Activated T-helper 2 cell treated with anti-CD3 and anti-CD28 coated beads, Interferon-gamma antibody, Interleukin-2, Interleukin-4, amounts not matched to agents 10 μg/mL and 5 μg/mL and 100 μg/mL, durations not matched to agents 14 hours and 24 hours and 36 hours (primary cell): ENCODE results near the gene ZBTB38. TPM values are rescaled to one million over a fixed set of nuclear protein-coding genes. Genes with fewer than 3 reads are reported as not detected.
A peak's percentile ranks its signal among the peaks of the same experiment; 100 is the strongest.

Experiments used
- DNase-seq: peaks from one replicate; pipeline ENCODE4 v3.0.0; 2021; ENCODE audit warnings: low spot score
- H3K27ac Mint-ChIP-seq: one replicate; pipeline ENCODE4 v1.8.0; 2021; ENCODE audit warnings: mixed read lengths
- H3K27me3 Mint-ChIP-seq: one replicate; pipeline ENCODE4 v1.8.0; 2021; ENCODE audit warnings: low read depth, mixed read lengths
- H3K36me3 Mint-ChIP-seq: one replicate; pipeline ENCODE4 v1.8.0; 2021; ENCODE audit warnings: low read depth, mixed read lengths
- H3K4me1 Mint-ChIP-seq: one replicate; pipeline ENCODE4 v1.8.0; 2021; ENCODE audit warnings: low read depth, mixed read lengths
- H3K4me3 Mint-ChIP-seq: one replicate; pipeline ENCODE4 v1.8.0; 2021; ENCODE audit warnings: low read depth, mild to moderate bottlenecking, moderate library complexity, mixed read lengths
- H3K9me3 Mint-ChIP-seq: one replicate; pipeline ENCODE4 v1.8.0; 2021; ENCODE audit warnings: mixed read lengths
- intact Hi-C: fragments of 100-400 bp; cut with micrococcal nuclease; formaldehyde crosslinking; loops from one replicate; pipeline ENCODE4 v1.15.1; 2023
- total RNA-seq: library from RNA; stranded (reverse); gene quantifications from 2 replicates; pipeline ENCODE4 v1.2.3, GENCODE V29; 2022

The ZBTB38 gene
- total RNA-seq, 1 donor from 2014 or later, result 25.4 TPM

DNA sequence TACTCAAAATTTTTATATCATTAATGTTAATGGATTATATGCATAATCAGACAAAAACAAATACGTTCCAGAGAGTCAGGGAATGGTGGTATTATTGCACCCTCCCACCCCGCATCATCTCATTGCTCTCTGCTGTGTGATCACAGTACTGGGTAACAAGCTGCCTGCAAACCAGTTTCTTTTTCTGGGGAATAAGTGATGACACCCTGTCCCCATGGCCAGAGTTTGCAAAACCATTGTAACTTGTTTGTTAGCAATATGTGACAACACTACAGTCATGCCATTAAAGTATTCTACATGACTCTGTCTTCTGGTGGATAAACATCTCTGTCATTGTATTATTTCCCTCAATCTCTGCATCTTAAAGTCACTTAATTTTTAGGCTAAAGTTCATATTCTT lies 39.5 kb downstream of the ZBTB38 start:
- DNase-seq, result no peak
- intact Hi-C loops, result no loop called here
- peaks cover 62% of the 10 kb centered on the region for H3K4me1 Mint-ChIP-seq
- no peaks in the 10 kb centered on the region for H3K9me3 Mint-ChIP-seq
- no peaks in the 10 kb centered on the region for H3K27me3 Mint-ChIP-seq
- no peak overlapping the region for H3K27ac Mint-ChIP-seq
- H3K4me3 Mint-ChIP-seq, result no peak overlapping the region
- peaks cover 67% of the 10 kb centered on the region for H3K36me3 Mint-ChIP-seq

DNA sequence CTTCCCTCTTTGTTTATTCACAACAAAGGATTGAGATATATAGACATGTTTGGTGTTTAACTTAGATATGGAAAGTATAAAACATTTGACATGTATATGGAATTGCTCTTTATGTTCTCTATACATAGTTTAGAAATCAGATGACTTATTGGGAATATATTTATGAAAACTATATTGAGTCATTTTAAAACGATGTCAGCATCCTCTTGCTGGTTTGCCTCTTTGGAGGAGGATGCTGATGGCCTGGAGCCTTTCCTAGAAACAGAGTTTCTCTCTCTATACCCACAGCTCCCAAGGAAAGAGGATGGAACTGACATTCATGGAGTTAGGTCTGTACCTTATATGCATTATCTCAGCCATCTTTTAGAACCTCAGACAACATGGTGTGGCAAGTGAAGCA lies 40.3 kb downstream of the ZBTB38 start:
- peaks cover 64% of the 10 kb centered on the region for H3K4me1 Mint-ChIP-seq
- H3K27me3 Mint-ChIP-seq, result no peaks in the 10 kb centered on the region
- peaks cover 72% of the 10 kb centered on the region for H3K36me3 Mint-ChIP-seq
- no peaks in the 10 kb centered on the region for H3K9me3 Mint-ChIP-seq
- DNase-seq, result no peak
- no peak overlapping the region for H3K27ac Mint-ChIP-seq
- no peak overlapping the region for H3K4me3 Mint-ChIP-seq
- intact Hi-C loops, result no loop called here

DNA sequence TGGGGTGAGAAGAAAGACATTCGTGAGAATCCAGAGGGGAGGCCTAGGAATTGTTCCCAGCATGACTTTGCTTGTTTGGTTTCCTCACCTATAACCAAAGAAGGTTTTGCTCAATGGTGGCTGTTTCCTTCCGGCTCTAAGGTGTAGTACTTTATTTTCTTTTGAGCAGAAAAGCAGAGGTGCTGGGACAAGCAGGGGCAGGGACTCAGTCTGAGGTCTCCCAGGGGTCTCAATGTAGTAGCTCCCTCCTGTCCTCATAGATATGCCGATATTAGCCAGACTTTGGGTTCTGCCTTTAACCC lies 41.6 kb downstream of the ZBTB38 start:
- Mint-ChIP-seq H3K36me3 (peaks cover 72% of the 10 kb centered on the region), H3K27me3 (no peaks in the 10 kb centered on the region)

DNA sequence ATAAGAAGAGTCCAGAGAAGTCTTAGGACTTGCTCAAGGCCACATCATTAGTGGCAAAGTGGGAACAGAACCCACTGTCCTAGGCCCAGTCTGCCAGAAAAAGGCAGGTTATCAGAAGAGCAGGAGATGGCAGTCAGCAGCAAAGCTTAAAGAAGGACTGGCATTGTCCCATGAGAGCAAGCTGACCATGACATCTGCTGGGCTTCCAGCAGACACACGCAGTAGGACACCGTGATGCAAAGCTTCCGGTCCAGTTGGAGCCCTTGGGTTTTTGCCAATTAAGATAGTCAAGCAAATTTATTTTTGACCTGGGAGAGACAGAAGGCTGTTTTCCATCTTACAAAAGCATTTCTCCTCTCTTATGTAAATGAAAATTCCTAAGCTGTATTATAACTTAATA lies 42.1 kb downstream of the ZBTB38 start:
- peaks cover 73% of the 10 kb centered on the region for H3K36me3 Mint-ChIP-seq
- peak overlapping the region; percentile 14 for H3K4me3 Mint-ChIP-seq
- no peaks in the 10 kb centered on the region for H3K9me3 Mint-ChIP-seq
- H3K4me1 Mint-ChIP-seq, result peaks cover 72% of the 10 kb centered on the region
- no peaks in the 10 kb centered on the region for H3K27me3 Mint-ChIP-seq
- DNase-seq, result no peak
- peak overlapping the region; percentile 71 for H3K27ac Mint-ChIP-seq
- intact Hi-C loops, result loop anchor here (5.0 to 10.0 kb wide), 3 partner anchors 98 to 466 kb away; partner anchors contain the start of genes PXYLP1 and SLC25A36

More for the DNA sequence above, 41.6 kb downstream of the ZBTB38 start:
- peak overlapping the region; percentile 71 for H3K27ac Mint-ChIP-seq
- DNase-seq, result no peak
- H3K4me3 Mint-ChIP-seq, result no peak overlapping the region
- intact Hi-C loops, result loop anchor here (5.0 to 10.0 kb wide), 3 partner anchors 98 to 465 kb away; partner anchors contain the start of genes PXYLP1 and SLC25A36
- H3K4me1 Mint-ChIP-seq, result peaks cover 69% of the 10 kb centered on the region
- no peaks in the 10 kb centered on the region for H3K9me3 Mint-ChIP-seq

DNA sequence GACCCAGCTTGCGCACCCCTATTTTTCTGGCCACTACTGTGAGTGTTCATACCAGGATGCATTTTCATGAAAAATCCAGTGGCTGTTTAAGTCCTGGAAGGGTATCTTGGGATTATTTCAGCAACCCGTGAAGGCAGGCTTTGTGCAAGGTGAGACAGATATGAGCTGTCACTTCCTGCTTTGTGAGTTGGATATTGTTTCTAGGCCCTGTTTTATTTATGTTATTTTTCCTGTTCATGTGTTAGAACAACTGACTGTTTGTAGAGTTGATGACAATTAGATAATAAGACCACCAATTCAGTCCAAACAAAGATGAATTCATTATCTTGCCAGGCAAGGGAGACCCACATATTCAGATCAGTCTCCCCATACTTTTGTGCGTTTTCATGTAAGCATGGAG lies 42.5 kb downstream of the ZBTB38 start:
- intact Hi-C loops, result loop anchor here (1.0 to 10.0 kb wide), 4 partner anchors 8 to 466 kb away; partner anchors contain the start of genes PXYLP1 and SLC25A36
- Mint-ChIP-seq H3K9me3 (no peaks in the 10 kb centered on the region), H3K36me3 (peaks cover 72% of the 10 kb centered on the region), H3K4me3 (peak overlapping the region; percentile 34), H3K27me3 (no peaks in the 10 kb centered on the region), H3K4me1 (peaks cover 70% of the 10 kb centered on the region), H3K27ac (peak overlapping the region; percentile 98)
- no peak for DNase-seq

DNA sequence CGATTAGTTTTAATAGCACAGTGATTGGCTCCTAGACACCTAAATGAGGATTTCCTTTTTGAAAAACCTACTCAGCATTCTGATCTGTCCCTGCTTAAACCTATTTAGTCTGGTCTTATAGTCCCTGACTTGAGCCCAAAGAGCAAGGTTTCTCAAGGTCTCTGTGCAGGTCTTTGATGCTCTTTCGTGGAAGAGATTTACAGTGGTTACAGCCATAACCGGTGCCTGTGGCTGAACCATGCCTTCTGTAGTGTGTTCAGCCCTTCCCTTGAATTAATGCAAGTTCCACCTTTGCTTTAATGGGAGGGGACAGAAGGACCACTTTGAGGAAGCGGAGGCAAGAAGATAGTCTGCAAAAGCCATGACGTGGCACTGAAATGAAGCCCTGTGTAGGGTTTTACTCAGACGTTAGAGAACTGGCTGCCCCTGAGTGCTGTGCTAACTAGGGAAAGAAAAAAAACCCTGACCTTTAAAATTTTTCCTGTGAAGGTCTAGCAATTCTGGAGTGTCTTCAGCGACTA lies 43.0 kb downstream of the ZBTB38 start:
- peak overlapping the region; percentile 34 for H3K4me3 Mint-ChIP-seq
- no peaks in the 10 kb centered on the region for H3K9me3 Mint-ChIP-seq
- H3K4me1 Mint-ChIP-seq, result peaks cover 65% of the 10 kb centered on the region
- no peaks in the 10 kb centered on the region for H3K27me3 Mint-ChIP-seq
- intact Hi-C loops, result loop anchor here (1.0 to 10.0 kb wide), 4 partner anchors 8 to 467 kb away; partner anchors contain the start of genes PXYLP1 and SLC25A36
- H3K27ac Mint-ChIP-seq, result peak overlapping the region; percentile 98
- no peak for DNase-seq
- peaks cover 69% of the 10 kb centered on the region for H3K36me3 Mint-ChIP-seq

DNA sequence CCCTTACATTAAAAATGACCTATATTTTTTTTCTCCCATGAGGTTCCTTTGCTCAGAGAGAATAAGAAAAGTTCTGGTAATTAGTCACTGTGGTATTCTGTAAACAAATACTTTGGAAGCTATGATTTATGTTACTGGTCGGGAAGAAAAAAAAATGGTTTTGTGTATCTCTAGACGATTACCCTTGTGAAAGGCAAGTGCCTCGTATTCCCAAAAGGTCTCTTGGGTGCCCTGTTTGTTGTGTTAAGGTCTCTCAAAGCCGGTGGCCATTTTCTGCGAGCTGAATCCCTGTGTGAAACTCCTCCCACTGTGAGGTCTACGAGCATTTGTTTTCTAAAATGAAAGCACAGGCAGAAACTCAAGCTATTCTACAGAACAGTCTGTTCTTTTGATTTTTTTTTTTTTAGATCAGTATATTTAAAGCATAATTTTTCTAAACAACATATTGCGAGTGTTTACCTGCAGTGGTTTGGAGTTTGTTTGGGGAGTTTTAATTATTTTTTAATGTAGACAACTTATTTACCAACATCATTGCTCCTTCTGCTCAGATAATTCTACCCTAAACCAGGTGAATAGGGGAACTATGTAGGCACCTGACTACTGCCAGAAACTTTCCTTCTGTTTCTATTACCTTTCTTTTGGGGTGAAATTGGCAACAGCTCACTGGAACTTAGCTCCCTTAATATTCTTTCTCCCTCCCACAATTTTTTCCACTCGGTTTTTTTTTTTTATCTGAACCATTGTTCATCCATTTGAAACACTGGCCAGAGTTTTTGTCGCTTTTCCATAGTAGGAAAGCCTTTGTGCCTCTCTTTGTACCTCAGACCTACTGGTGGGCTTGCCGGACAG lies 44.0 kb downstream of the ZBTB38 start:
- peak overlapping the region; percentile 98 for H3K27ac Mint-ChIP-seq
- H3K27me3 Mint-ChIP-seq, result no peaks in the 10 kb centered on the region
- no peaks in the 10 kb centered on the region for H3K9me3 Mint-ChIP-seq
- peak; percentile 57 for DNase-seq
- H3K4me1 Mint-ChIP-seq, result peaks cover 64% of the 10 kb centered on the region
- intact Hi-C loops, result loop anchor here (2.0 to 10.0 kb wide), 5 partner anchors 42 to 468 kb away; partner anchors contain the start of genes PXYLP1 and SLC25A36
- peaks cover 68% of the 10 kb centered on the region for H3K36me3 Mint-ChIP-seq
- H3K4me3 Mint-ChIP-seq, result peak overlapping the region; percentile 76

DNA sequence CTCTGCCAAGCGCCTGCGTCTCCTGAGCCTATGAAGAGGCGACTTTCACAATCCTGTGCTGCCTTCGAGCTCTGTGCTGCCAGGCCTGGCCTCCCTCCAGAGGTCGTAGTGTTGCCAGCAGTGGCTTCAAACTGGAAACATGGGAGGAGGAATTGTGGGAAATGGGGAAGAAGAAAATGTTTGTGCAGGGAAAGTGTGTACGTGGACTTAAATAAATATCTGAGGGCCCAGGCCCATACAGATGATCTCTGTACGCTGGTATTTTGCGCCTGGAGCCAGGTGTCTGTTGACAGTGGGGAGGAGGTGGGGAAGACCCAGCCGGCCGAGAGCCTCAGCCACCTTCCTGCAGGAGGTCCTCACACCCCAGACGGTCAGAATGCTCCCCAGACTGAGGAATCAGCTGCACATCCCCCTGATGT lies 44.6 kb downstream of the ZBTB38 start:
- DNase-seq, result no peak
- H3K27ac Mint-ChIP-seq, result peak overlapping the region; percentile 98
- peak overlapping the region; percentile 76 for H3K4me3 Mint-ChIP-seq
- intact Hi-C loops, result loop anchor here (2.0 to 10.0 kb wide), 5 partner anchors 42 to 468 kb away; partner anchors contain the start of genes PXYLP1 and SLC25A36
- H3K4me1 Mint-ChIP-seq, result peaks cover 61% of the 10 kb centered on the region
- H3K27me3 Mint-ChIP-seq, result no peaks in the 10 kb centered on the region
- no peaks in the 10 kb centered on the region for H3K9me3 Mint-ChIP-seq
- H3K36me3 Mint-ChIP-seq, result peaks cover 67% of the 10 kb centered on the region

DNA sequence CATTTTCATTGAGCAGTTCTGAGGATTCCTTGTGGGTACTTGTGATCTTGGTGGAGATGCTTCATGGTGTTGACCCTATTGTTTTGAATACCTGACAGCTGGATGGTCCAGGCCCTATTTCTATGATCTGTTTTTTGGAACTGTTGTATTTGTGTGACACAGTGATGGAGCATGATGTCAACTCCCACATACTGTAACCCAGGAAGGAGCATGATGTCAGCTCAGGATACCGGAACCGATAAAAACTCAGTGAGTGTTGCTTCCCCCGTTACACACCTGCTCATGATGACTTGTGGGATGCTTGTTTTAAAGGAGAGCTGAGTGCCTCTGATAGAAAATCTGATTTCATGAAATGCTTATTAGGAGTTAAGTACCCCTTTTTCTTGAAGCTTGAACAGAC lies 45.1 kb downstream of the ZBTB38 start:
- peak overlapping the region; percentile 98 for H3K27ac Mint-ChIP-seq
- no peak for DNase-seq
- peaks cover 61% of the 10 kb centered on the region for H3K4me1 Mint-ChIP-seq
- peaks cover 66% of the 10 kb centered on the region for H3K36me3 Mint-ChIP-seq
- H3K4me3 Mint-ChIP-seq, result peak overlapping the region; percentile 59
- no peaks in the 10 kb centered on the region for H3K27me3 Mint-ChIP-seq
- no peaks in the 10 kb centered on the region for H3K9me3 Mint-ChIP-seq
- intact Hi-C loops, result loop anchor here (2.0 to 10.0 kb wide), 5 partner anchors 43 to 469 kb away; partner anchors contain the start of genes PXYLP1 and SLC25A36

DNA sequence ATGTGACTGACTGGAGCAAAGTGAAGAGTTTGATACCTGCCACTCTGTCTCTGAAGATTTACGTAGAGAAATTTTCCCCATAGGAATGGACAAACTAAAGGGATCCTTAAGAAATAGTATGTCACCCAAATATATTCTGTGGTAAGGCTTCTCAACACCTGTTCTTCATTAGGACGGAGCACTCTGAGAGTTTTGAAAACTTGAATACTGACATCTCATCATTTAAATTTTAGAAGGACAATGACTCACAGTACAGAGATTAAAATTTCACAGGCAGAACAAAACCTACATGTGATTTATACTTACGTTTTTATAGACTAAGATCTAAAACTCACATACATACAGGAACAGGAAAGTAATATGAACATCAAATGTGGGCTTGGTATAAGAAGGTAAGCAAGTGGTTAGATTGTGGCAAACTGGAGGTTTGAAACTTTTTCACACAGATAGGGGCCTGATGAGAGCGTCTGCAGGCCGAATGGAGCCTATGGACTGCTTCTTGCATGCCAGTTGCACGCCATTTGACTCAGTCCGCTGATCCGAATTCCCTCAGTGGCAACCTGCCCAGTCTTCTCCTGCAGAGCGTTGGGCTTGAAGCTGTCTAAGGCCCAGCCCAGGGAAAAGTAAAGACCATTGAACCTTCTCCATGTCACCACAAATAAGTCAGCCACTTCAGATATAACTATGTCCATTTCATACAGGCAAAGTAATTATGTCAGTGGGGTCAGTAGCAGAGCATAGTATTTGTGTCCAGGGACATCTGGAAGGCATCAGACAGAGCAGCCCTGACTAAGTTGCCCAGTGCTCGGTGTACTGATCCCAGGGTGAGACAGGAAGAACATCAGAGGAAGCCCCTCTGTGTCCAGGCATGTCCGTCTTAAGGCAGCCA lies 45.7 kb downstream of the ZBTB38 start:
- Mint-ChIP-seq H3K27me3 (no peaks in the 10 kb centered on the region), H3K4me1 (peaks cover 57% of the 10 kb centered on the region), H3K36me3 (peaks cover 68% of the 10 kb centered on the region), H3K9me3 (peaks cover 4% of the 10 kb centered on the region), H3K4me3 (peak overlapping the region; percentile 59), H3K27ac (peak overlapping the region; percentile 98)
- intact Hi-C loops, result loop anchor here (1.0 to 10.0 kb wide), 7 partner anchors 27 to 469 kb away; partner anchors contain the start of genes PXYLP1 and SLC25A36
- DNase-seq, result no peak

DNA sequence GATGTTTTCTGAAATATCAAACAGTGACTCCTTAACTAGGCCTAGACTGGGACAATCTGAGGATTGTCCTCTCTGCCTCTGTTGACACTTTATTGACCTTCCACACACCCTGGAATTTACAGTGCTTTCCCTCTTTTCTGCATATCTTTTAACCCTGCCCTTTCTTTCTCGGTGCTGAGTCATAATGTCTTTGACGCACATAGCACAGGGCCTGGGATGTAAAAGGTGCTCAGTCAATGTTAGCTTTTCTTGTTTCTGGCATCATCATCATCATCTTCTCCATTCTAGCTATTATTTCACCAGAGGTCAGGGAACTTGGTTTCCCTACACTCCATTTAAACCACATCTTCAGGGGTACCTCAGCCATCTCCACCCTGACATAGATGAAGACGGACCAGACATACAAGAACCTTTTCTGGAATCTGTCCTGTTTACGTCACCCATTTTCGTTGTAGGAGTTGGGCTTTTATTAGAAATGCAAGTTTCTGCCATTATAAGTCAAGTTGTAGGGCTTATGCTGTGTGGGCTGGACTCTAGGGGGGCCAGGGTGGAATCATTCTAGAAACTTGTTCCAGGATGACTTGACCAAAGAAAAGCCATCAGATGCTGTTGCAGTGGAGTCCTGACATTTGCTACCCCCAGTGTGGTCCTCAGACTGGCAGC lies 46.6 kb downstream of the ZBTB38 start:
- intact Hi-C loops, result loop anchor here (1.0 to 10.0 kb wide), 5 partner anchors 26 to 470 kb away; partner anchors contain the start of genes PXYLP1 and SLC25A36
- H3K27ac Mint-ChIP-seq, result peak overlapping the region; percentile 98

DNA sequence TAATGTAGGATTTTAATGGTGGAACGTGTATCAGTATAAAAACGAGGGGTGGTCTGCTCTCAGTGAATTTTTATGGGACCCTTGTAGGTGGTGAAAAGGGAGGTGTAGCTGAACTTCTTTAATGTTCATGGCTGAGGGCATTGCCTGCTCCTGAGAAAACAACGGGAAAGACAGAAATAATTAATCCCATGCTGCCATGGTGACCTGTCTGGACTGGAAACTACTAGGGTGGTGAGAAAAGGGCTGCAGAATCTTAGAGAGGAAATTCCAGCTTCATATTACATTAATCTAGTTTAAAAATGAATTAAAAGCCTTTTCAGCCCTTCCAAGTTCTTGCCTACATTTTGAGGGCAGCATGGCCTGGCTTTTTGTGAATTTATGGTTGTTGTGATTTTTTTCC lies 47.6 kb downstream of the ZBTB38 start:
- H3K9me3 Mint-ChIP-seq, result peaks cover 7% of the 10 kb centered on the region
- no peak overlapping the region for H3K27ac Mint-ChIP-seq
- H3K36me3 Mint-ChIP-seq, result peaks cover 64% of the 10 kb centered on the region
- peaks cover 43% of the 10 kb centered on the region for H3K4me1 Mint-ChIP-seq
- no peaks in the 10 kb centered on the region for H3K27me3 Mint-ChIP-seq
- intact Hi-C loops, result loop anchor here (2.0 to 10.0 kb wide), 2 partner anchors 137 to 471 kb away; partner anchors contain the start of gene SLC25A36
- H3K4me3 Mint-ChIP-seq, result no peak overlapping the region
- no peak for DNase-seq

More for the DNA sequence above, 46.6 kb downstream of the ZBTB38 start:
- peaks cover 67% of the 10 kb centered on the region for H3K36me3 Mint-ChIP-seq
- peaks cover 7% of the 10 kb centered on the region for H3K9me3 Mint-ChIP-seq
- H3K4me1 Mint-ChIP-seq, result peaks cover 51% of the 10 kb centered on the region
- DNase-seq, result no peak
- H3K4me3 Mint-ChIP-seq, result no peak overlapping the region
- no peaks in the 10 kb centered on the region for H3K27me3 Mint-ChIP-seq
